Measurements from ENCODE around the gene WFS1.

The WFS1 gene

DNA sequence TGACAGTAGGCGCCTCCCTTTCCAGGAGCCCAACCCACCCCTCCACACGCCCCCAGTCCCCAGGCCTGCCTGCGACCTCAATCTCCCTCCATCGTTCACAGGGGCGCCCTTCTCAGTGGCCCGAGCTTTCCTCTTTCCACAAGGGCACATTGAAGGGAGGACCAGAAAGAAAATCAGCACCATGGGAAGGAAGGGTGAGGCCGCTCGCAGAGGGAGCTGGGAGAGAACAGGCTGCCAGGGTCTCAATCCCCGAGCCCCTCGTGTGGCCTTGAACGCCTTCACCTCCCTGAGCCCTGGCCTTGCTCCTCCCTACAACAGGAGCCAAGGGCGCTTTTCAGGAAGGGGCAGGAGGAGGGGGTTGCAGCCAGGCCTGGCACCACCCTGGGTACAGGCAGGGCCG, 66.5 kb downstream of the WFS1 start:
- no peaks in the 10 kb centered on the region for H3K79me2 ChIP-seq (ENCODE audit: insufficient read depth, low read length)
- no peaks in the 10 kb centered on the region for H4K20me1 ChIP-seq (ENCODE audit: low read depth, low read length)
- H3K9me2 ChIP-seq (replicated peaks; ENCODE audit: insufficient read depth, low read length), result no peaks in the 10 kb centered on the region
- H3K36me3 ChIP-seq (ENCODE audit: low read length), result no peaks in the 10 kb centered on the region
- no peak overlapping the region for H3K9ac ChIP-seq (ENCODE audit: low read length)
- TF ChIP-seq, protein P1, sequence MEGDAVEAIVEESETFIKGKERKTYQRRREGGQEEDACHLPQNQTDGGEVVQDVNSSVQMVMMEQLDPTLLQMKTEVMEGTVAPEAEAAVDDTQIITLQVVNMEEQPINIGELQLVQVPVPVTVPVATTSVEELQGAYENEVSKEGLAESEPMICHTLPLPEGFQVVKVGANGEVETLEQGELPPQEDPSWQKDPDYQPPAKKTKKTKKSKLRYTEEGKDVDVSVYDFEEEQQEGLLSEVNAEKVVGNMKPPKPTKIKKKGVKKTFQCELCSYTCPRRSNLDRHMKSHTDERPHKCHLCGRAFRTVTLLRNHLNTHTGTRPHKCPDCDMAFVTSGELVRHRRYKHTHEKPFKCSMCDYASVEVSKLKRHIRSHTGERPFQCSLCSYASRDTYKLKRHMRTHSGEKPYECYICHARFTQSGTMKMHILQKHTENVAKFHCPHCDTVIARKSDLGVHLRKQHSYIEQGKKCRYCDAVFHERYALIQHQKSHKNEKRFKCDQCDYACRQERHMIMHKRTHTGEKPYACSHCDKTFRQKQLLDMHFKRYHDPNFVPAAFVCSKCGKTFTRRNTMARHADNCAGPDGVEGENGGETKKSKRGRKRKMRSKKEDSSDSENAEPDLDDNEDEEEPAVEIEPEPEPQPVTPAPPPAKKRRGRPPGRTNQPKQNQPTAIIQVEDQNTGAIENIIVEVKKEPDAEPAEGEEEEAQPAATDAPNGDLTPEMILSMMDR (IDR thresholded peaks at IDR 0.05; ENCODE audit: insufficient read depth, low read length, poor library complexity, severe bottlenecking), result no peak
- TF ChIP-seq EZH2phosphoT487 (conservative IDR thresholded peaks at IDR 0.05; ENCODE audit: low read length), result no peak
- H3K27me3 ChIP-seq (ENCODE audit: low read length), result no peaks in the 10 kb centered on the region
- H3K27ac ChIP-seq (ENCODE audit: low read depth, low read length), result no peak overlapping the region
- H3K4me3 ChIP-seq (ENCODE audit: insufficient read depth, low read length, poor library complexity, severe bottlenecking), result no peak overlapping the region
- H2AFZ ChIP-seq (ENCODE audit: low read depth, low read length, severe bottlenecking), result no peak overlapping the region
- H3F3A ChIP-seq (ENCODE audit: insufficient read depth), result no peaks in the 10 kb centered on the region
- no peaks in the 10 kb centered on the region for H3K9me3 ChIP-seq (ENCODE audit: insufficient read depth, low read length)
- H3K4me2 ChIP-seq (ENCODE audit: low read depth, low read length, poor library complexity, severe bottlenecking), result no peak overlapping the region

DNA sequence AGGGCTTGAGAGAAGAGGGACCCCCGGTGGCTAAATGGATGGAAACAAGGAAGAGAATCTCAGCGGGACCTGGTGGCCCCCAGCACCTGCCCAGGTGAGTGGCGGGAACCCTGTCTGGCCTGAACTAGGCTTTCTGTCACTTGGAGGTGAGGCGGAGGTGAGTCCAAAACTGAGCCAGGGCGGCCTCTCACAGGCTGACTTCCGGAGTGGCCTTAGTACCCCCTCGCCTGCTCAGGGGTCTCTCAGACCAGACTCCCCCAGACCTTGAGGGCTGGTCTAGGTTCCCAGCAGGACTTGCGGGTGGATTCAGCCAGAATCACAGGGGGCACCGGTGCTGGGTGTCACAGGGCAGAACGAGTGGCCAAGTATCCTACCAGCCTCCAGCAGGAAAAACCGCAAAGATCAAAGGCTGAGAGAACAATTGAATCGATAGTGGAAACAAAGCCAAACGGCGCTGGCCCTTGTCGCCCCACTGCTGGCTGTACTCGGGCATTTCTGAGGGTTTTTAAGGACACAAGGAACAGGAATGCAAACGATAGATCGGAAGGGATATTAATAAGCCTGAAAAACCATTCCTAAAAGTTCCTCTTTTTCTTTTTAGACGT, 67.8 kb downstream of the WFS1 start:
- Histone ChIP-seq H3K4me2 (ENCODE audit: low read depth, low read length, poor library complexity, severe bottlenecking) (no peak overlapping the region), H3K27ac (ENCODE audit: low read depth, low read length) (no peak overlapping the region), H4K20me1 (ENCODE audit: low read depth, low read length) (no peaks in the 10 kb centered on the region), H3K4me3 (ENCODE audit: insufficient read depth, low read length, poor library complexity, severe bottlenecking) (no peak overlapping the region), H3K9me3 (ENCODE audit: insufficient read depth, low read length) (no peaks in the 10 kb centered on the region), H2AFZ (ENCODE audit: low read depth, low read length, severe bottlenecking) (no peak overlapping the region), H3K36me3 (ENCODE audit: low read length) (no peaks in the 10 kb centered on the region), H3K9ac (ENCODE audit: low read length) (no peak overlapping the region), H3K79me2 (ENCODE audit: insufficient read depth, low read length) (no peaks in the 10 kb centered on the region), H3K9me2 (replicated peaks; ENCODE audit: insufficient read depth, low read length) (no peaks in the 10 kb centered on the region), H3F3A (ENCODE audit: insufficient read depth) (no peaks in the 10 kb centered on the region), H3K27me3 (ENCODE audit: low read length) (no peaks in the 10 kb centered on the region)
- no peak for TF ChIP-seq EZH2phosphoT487 (conservative IDR thresholded peaks at IDR 0.05; ENCODE audit: low read length)
- TF ChIP-seq, protein P1 (IDR thresholded peaks at IDR 0.05; ENCODE audit: insufficient read depth, low read length, poor library complexity, severe bottlenecking), result no peak

DNA sequence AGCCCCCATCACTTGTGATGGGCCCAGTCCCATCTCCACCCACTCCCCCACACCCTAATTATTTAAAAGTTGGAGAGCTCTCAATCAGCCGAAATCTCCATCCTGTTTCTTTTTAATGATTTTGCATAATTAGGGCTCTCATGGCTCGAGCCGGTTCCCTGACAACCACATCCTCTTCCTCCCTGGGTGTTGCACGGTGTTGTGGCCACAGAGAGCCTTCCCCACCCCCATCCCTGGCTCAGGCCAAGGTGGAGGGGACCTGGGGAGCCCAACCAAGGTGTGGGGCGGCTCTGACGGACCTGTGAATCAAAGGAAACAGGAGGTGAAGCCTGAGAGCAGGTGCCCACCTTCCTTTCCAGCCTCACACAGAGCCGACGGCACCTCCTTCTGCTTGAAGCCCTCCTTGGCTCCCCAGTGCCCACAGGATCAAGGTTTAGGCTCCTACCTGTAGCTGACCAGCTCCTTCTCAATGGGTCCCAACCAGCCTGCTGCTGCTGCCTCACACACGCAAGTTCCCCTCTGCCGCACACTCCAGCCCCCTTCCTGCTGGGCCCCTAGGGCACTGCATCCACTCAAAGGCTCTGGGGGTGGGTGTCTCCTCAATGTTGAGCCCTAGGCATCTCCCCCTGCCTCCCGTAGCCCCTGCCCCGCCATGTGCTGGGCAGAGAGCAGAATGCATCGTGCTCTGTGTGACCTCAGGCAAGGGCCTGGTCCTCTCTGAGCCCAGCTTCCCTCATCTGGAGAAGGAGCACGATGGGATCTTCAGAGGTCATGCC, 68.7 kb downstream of the WFS1 start:
- H3K9ac ChIP-seq (ENCODE audit: low read length), result no peak overlapping the region
- no peaks in the 10 kb centered on the region for H3K9me2 ChIP-seq (replicated peaks; ENCODE audit: insufficient read depth, low read length)
- H3K36me3 ChIP-seq (ENCODE audit: low read length), result no peaks in the 10 kb centered on the region
- no peaks in the 10 kb centered on the region for H3K9me3 ChIP-seq (ENCODE audit: insufficient read depth, low read length)
- H3K4me3 ChIP-seq (ENCODE audit: insufficient read depth, low read length, poor library complexity, severe bottlenecking), result no peak overlapping the region
- H3K4me2 ChIP-seq (ENCODE audit: low read depth, low read length, poor library complexity, severe bottlenecking), result no peak overlapping the region
- H4K20me1 ChIP-seq (ENCODE audit: low read depth, low read length), result no peaks in the 10 kb centered on the region
- no peaks in the 10 kb centered on the region for H3K79me2 ChIP-seq (ENCODE audit: insufficient read depth, low read length)
- no peaks in the 10 kb centered on the region for H3F3A ChIP-seq (ENCODE audit: insufficient read depth)
- no peak overlapping the region for H3K27ac ChIP-seq (ENCODE audit: low read depth, low read length)
- H2AFZ ChIP-seq (ENCODE audit: low read depth, low read length, severe bottlenecking), result no peak overlapping the region
- no peaks in the 10 kb centered on the region for H3K27me3 ChIP-seq (ENCODE audit: low read length)
- TF ChIP-seq, protein P1 (IDR thresholded peaks at IDR 0.05; ENCODE audit: insufficient read depth, low read length, poor library complexity, severe bottlenecking), result no peak
- TF ChIP-seq EZH2phosphoT487 (conservative IDR thresholded peaks at IDR 0.05; ENCODE audit: low read length), result no peak
